Measurements from ENCODE around the gene DIP2C.

DIP2C gene

DNA sequence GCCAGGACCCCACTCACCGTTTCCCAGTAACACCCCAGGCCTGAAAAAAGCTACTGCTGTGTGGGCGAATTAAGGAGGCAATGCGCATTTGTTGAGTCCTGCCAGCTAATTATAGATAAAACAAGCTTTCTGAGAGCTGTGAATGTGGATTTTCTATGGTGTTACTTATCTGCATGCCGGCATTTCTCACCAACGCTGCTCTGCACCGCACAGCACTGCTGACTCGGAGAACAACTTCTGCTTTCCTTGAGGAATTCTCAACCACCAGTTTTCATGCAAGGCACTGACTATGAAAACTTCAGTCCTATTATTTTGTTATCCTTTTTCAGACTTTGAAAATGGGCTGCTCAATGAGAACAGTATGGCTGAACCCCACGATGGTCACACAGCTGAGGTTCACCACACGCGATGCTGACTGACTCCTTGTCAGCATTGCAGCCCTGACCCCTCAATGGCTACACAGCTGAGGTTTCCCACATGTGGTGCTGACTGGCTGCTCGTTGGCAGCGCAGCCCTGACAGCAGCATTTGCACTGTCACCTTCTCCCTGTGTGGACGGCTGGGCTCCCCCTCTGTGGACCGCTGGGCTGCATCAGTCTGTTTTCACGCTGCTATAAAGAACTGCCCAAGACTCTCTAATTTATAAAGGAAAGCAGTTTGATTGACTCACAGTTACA is 190.6 kb downstream of the DIP2C start:
- no peaks in the 10 kb centered on the region for H3K36me3 Mint-ChIP-seq

DNA sequence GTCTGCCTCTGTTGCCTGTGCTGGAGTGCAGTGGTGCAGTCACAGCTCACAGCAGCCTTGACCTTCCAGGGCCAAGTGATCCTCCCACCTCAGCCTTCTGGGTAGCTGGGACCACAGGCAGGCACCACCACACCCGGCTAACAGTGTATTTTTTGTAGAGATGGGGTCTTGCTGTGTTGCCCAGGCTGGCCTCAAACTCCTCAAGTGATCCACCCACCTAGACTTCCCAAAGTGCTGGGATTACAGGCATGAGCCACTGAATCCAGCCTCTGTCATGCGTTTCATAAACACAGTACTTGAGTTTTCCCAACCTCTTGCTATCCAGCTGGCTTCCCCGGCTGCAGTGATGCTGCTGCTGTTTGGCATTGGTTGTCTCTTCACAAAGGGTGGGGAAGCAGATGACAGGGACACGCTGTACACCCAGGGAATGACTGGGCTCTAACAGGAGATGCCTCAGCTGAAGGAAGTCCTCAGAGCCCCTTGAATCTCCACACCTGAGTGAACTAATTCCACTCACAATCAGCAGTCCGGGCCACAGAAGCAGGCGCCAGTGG is 191.5 kb downstream of the DIP2C start:
- Mint-ChIP-seq H3K27ac (no peak overlapping the region), H3K27me3 (peaks cover 31% of the 10 kb centered on the region in 2 donors), H3K36me3 (no peaks in the 10 kb centered on the region), H3K9me3 (no peaks in the 10 kb centered on the region), H3K4me3 (no peak overlapping the region), H3K4me1 (peaks cover 0 to 2% of the 10 kb centered on the region in 2 donors)
- ATAC-seq (replicated peaks) (no peak), DNase-seq (no peak)

More for the DNA sequence above, 190.6 kb downstream of the DIP2C start:
- Mint-ChIP-seq H3K4me1 (peaks cover 0 to 2% of the 10 kb centered on the region in 2 donors), H3K27me3 (peaks cover 30 to 32% of the 10 kb centered on the region in 2 donors), H3K4me3 (no peak overlapping the region), H3K9me3 (no peaks in the 10 kb centered on the region), H3K27ac (no peak overlapping the region)
- no peak for DNase-seq
- no peak for ATAC-seq (replicated peaks)

DNA sequence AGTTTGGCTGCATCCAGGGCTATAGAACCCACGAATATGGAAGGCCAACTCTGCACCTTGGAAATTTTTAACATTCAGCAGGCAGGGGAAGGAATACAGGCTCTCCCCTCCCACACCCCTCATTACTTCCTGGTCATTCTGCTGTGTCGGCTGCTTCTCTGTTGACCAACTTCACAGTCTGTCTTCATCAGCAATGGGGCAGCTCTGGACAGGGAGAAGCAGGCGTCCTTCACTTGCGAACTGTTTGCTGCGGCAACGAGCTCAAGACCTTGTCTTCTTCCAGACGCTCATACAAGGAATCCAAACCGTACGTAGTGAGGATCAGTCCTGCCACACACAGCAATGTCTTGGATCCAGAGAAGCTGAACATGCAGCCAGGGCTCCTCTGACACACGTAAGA is 192.2 kb downstream of the DIP2C start:
- DNase-seq: no peak
- Mint-ChIP-seq H3K36me3 (no peaks in the 10 kb centered on the region), H3K27ac (no peak overlapping the region), H3K27me3 (peaks cover 30 to 31% of the 10 kb centered on the region in 2 donors), H3K9me3 (no peaks in the 10 kb centered on the region), H3K4me3 (no peak overlapping the region), H3K4me1 (peaks cover 0 to 2% of the 10 kb centered on the region in 2 donors)
- ATAC-seq (replicated peaks): no peak

DNA sequence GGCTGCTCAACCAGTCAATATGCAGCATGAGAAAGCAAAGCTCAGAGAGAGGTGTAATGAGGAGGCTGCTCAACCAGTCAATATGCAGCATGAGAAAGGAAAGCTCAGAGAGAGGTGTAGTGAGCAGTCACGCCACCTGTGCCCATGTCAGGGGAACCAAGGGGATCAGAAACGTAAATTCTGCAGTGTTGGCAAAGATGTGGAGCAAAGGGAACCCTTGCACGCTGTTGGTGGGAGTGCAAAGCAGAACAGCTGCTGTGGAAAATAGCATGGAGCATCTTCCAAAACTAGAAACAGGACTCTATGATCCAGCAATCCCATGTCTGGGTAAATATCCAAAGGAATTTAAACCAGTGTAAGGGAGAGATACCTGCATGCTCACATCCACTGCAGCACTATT is 194.9 kb downstream of the DIP2C start:
- H3K4me3 Mint-ChIP-seq: no peak overlapping the region
- H3K4me1 Mint-ChIP-seq: no peaks in the 10 kb centered on the region
- DNase-seq (no peak), ATAC-seq (replicated peaks) (no peak)
- no peaks in the 10 kb centered on the region for H3K9me3 Mint-ChIP-seq
- peaks cover 34 to 35% of the 10 kb centered on the region in 2 donors for H3K27me3 Mint-ChIP-seq
- H3K36me3 Mint-ChIP-seq: no peaks in the 10 kb centered on the region
- no peak overlapping the region for H3K27ac Mint-ChIP-seq

DNA sequence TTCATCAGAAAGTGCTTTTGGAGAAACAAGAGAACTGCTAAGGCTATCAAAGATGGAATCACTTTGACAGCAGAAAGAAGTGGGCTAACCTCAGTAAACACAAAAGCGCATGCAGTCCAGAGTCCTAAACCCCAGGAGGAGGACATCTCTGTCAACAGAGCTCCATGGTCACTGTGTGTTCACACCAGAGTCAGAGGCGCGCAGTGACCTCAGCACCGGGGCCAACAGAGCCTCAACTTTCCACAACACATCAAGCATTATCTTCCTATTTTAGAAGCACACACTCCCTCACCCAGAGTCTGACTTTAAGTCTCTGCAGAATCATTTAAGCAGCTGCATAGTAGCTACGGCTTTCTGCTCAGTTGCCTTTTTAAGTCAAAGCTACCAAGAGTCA is 195.3 kb downstream of the DIP2C start:
- DNase-seq (no peak), ATAC-seq (replicated peaks) (no peak)
- Mint-ChIP-seq H3K36me3 (no peaks in the 10 kb centered on the region), H3K27ac (no peak overlapping the region), H3K27me3 (peaks cover 30 to 31% of the 10 kb centered on the region in 2 donors), H3K9me3 (no peaks in the 10 kb centered on the region), H3K4me3 (no peak overlapping the region), H3K4me1 (no peaks in the 10 kb centered on the region)

DNA sequence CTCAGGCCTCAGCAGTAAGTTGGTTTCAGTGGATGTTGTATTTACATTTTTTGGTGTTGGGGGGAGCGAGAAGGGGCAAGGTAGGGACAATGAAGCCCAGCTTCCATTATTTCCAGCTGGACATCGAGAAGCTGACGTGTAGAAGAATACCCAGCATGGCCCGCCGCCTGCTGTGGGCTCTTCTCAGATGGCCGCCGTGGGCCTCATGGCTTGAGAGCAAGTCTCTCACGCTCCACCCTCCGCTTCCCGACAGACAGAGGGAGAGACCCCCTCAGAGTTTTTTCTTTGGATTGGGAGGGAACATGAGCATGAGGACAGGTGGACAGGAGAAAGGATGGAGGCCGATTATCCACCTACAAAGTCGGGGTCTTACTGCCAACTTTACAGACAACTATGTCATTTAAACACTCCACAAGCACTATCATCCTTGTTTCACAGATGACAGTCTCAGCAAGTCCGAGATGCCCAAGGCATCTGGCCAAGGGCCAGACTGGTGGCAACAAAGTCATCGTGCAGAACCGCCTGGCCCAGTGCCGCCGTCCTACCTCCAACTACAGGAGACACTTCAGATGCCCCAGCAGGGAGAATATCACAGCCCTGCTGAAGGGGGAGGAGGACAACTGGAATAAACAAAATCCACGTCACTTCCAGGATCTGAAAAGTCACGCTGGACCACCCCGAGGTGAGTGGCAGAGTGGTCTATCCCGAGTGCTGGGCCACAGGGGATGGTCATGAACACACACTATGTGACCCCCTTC is 195.9 kb downstream of the DIP2C start:
- no peaks in the 10 kb centered on the region for H3K4me1 Mint-ChIP-seq
- no peak overlapping the region for H3K27ac Mint-ChIP-seq
- ATAC-seq (replicated peaks) (no peak), DNase-seq (no peak)
- no peaks in the 10 kb centered on the region for H3K36me3 Mint-ChIP-seq
- no peaks in the 10 kb centered on the region for H3K9me3 Mint-ChIP-seq
- peaks cover 25 to 26% of the 10 kb centered on the region in 2 donors for H3K27me3 Mint-ChIP-seq
- H3K4me3 Mint-ChIP-seq: no peak overlapping the region

DNA sequence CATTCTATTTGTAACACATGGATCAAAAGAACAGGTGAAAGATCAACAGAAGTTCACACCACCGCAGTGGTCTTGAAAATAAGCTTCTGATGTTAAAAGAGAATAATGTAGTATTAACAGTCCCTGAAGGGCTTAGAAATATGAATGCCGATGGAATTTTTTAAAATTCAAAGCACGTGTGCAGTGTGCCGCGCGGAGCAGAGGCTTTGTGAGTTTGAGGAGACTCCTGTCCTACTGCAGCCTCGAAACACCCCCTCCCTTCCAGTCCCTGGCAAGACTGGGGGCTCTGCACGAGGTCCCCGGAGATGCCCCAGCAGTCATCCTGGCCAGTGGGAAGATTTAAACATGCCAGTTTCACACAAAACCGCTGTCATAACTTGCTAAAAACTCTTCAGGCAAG is 196.6 kb downstream of the DIP2C start:
- ATAC-seq (replicated peaks): no peak
- H3K9me3 Mint-ChIP-seq: no peaks in the 10 kb centered on the region
- no peaks in the 10 kb centered on the region for H3K36me3 Mint-ChIP-seq
- peaks cover 19% of the 10 kb centered on the region in 2 donors for H3K27me3 Mint-ChIP-seq
- no peak overlapping the region for H3K27ac Mint-ChIP-seq
- no peak overlapping the region for H3K4me3 Mint-ChIP-seq
- no peaks in the 10 kb centered on the region for H3K4me1 Mint-ChIP-seq
- DNase-seq: no peak

DNA sequence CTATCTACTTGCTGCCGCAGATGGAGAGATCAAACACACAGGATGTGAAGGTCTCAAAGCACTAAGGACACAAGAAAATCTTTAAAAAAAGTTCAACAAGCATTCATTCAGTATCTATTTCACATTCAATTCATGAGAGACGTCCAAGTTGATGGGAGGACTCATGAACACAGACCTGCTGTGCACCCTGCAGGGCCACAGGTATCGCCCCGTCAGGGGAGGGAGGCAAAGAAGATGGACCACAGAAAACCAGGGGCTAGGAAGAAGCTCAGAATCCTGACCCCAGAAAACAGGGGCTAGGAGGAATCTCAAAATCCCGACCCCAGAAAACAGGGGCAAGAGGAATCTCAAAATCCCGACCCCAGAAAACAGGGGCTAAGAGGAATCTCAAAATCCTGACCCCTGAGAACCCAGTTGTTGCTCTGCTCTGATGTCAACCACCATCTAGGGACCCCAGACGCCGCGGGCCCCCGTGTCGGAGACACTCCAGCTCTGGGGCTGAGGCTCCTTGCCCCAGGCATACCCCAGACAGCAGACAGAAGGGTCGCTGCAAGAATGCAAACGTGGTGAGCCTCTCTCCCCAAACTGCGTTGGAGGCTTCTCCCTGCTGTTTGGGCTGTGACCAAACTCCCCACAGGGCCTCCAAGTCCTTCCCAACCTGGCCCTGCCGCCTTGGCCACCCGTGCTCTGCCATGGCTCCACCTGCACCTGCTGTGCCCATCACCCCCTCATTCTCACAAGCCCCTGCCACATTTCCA is 197.6 kb downstream of the DIP2C start:
- Mint-ChIP-seq H3K4me3 (no peak overlapping the region), H3K36me3 (no peaks in the 10 kb centered on the region), H3K27ac (no peak overlapping the region), H3K9me3 (no peaks in the 10 kb centered on the region), H3K27me3 (peaks cover 19% of the 10 kb centered on the region in 2 donors), H3K4me1 (no peaks in the 10 kb centered on the region)
- DNase-seq (no peak), ATAC-seq (replicated peaks) (no peak)

DNA sequence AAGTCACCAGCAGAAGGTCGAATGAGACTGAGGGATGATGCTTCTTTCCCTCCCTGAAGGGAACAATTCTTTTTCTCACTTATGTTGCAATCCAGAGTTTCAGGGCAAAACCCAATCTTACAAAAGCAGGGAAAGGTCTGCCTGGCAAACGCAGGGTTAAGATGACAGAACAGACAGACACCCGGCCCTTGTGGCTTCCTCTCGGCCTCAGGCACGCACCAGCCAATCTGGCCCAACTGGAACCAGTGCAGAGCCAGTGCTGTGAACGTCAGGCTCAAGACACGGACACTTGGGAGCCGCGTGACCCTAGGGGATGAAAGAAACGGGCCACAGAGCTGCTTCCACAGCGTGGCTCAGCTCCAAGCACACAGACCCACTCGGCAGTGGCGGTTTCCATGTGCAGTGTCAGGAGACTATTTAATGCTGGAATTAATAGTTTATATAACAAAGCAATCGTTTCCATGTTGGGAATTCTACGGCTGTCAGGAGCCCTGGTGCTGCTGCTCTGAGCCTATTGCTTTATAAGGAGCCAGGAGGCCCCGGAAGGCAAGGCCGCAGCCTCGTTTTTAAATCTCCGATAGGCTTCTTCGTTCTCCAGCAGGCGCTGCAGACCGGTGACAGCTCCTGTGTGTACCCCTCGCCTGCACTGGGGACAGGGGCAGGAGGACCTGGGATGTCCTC is 198.4 kb downstream of the DIP2C start:
- H3K4me3 Mint-ChIP-seq: no peak overlapping the region
- no peaks in the 10 kb centered on the region for H3K36me3 Mint-ChIP-seq
- ATAC-seq (replicated peaks): no peak

DNA sequence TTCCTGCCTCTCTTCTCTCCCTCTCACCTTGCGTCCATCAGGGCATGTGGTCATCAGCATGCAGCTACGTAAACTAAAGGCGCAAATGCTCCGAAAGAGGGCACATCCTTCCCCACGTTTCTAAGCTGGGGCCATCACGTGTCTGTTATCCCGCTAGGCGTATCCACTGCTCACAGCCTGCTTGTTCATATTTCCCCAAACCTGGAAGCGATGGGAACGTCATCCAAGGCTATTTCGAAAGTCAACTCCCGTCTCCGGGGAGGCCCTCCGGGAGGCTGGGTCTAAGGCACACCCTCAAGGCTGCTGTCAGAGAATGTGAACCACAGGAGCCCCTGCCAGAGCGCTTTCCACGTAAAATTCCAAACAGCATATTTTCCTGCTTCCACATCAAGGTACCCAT is 199.2 kb downstream of the DIP2C start:
- H3K36me3 Mint-ChIP-seq: no peaks in the 10 kb centered on the region
- no peak overlapping the region for H3K4me3 Mint-ChIP-seq
- peaks cover 19% of the 10 kb centered on the region in 2 donors for H3K27me3 Mint-ChIP-seq
- no peaks in the 10 kb centered on the region for H3K9me3 Mint-ChIP-seq
- H3K27ac Mint-ChIP-seq: no peak overlapping the region
- no peak for ATAC-seq (replicated peaks)
- no peaks in the 10 kb centered on the region for H3K4me1 Mint-ChIP-seq
- DNase-seq: no peak

More for the DNA sequence above, 198.4 kb downstream of the DIP2C start:
- H3K27me3 Mint-ChIP-seq: peaks cover 19% of the 10 kb centered on the region in 2 donors
- no peak for DNase-seq
- no peaks in the 10 kb centered on the region for H3K4me1 Mint-ChIP-seq
- no peak overlapping the region for H3K27ac Mint-ChIP-seq
- H3K9me3 Mint-ChIP-seq: no peaks in the 10 kb centered on the region

DNA sequence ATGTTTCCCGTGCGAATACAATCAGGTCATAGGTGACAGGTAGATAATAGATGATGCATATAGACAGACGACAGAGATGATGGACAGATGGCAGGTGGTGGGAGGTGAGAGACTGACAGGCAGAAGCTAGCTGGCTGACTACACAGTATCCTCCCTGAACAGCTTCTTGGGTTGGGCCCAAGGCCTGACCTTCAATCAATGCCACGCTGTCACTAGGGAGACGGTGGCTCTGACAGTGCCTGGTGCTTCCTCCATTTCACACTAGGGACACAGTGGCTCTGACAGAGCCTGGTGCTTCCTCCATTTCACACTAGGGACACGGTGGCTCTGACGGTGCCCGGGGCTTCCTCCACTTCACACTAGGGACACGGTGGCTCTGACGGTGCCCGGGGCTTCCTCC is 200.1 kb downstream of the DIP2C start:
- Mint-ChIP-seq H3K27ac (no peak overlapping the region), H3K4me3 (no peak overlapping the region), H3K27me3 (peaks cover 16 to 19% of the 10 kb centered on the region in 2 donors), H3K4me1 (peaks cover 0 to 1% of the 10 kb centered on the region in 2 donors), H3K36me3 (no peaks in the 10 kb centered on the region), H3K9me3 (no peaks in the 10 kb centered on the region)
- DNase-seq: no peak
- no peak for ATAC-seq (replicated peaks)

DNA sequence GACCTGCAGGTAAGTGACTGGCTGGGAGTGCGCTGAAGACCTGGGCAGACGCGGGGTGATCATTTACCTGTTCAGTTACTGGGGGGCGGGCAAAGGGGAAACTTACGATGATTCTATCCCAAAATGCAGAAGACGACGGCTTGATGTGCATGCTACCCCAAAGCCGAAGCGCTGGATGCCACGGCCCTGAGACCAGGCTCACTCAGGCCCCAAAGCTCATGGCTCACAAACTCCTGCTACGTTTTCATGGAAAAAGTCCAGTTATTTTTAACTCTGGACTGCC is 200.6 kb downstream of the DIP2C start:
- Mint-ChIP-seq H3K4me3 (no peak overlapping the region), H3K9me3 (no peaks in the 10 kb centered on the region), H3K36me3 (no peaks in the 10 kb centered on the region), H3K27me3 (peaks cover 14 to 19% of the 10 kb centered on the region in 2 donors), H3K4me1 (peaks cover 0 to 1% of the 10 kb centered on the region in 2 donors), H3K27ac (no peak overlapping the region)
- ATAC-seq (replicated peaks) (no peak), DNase-seq (no peak)

DNA sequence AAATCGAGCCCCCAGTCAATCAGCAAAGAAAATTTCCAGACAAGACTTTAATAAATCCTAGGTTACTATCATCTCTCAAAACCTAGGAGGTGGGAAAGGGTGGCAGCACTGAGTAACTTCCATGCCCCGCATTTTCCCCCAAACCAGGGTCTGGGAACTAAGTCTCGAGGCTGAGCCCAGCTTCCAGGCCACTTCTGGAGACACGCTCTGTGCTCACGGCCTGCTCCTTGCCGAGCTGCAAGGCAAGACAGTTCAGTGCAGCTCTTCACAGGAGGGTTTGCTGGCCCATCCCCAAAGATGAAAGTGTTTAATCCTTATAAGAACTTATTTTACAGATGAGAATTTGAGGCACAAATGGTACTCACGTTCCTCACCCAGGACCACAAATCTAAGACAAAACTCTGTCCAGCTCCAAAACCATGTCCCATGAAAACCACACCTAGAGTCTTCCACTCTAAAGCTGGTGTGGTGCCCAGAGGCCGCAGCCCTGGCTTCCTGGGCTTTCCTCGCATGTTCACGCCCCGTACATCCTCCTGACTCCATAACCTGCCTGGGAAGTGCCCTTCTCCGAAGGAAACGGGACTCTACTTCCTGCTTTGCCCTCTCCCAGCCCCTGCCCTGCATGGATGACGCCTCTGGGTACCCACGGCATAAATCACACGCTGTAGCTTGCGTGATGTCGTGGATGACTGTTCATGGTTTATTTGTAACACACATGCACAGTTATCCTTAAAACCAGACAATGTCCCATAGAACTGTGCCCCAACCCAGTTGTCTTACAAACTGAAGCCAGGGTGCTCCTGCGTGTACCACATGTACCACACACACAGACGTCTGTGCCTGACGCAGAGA is 201.2 kb downstream of the DIP2C start:
- ATAC-seq (replicated peaks) (no peak), DNase-seq (no peak)
- Mint-ChIP-seq H3K36me3 (no peaks in the 10 kb centered on the region), H3K27me3 (peaks cover 12 to 17% of the 10 kb centered on the region in 2 donors), H3K4me1 (peaks cover 0 to 1% of the 10 kb centered on the region in 2 donors), H3K9me3 (no peaks in the 10 kb centered on the region), H3K27ac (no peak overlapping the region), H3K4me3 (no peak overlapping the region)
